ENCODE results near the gene ATP5MC3.

ATP5MC3 gene

GRCh38 chr2:175135177-175135576 is 46.3 kb downstream of the ATP5MC3 start:
- DNase-seq (ENCODE audit: low read depth, low spot score) = no peak
- no peak overlapping the region for H3K4me3 ChIP-seq (ENCODE audit: low read length)

GRCh38 chr2:175131252-175131651 is 50.3 kb downstream of the ATP5MC3 start:
- no peak for DNase-seq (ENCODE audit: low read depth, low spot score)

GRCh38 chr2:175126661-175127060 is 54.8 kb downstream of the ATP5MC3 start:
- no peak for DNase-seq (ENCODE audit: low read depth, low spot score)

More at GRCh38 chr2:175131252-175131651, 50.3 kb downstream of the ATP5MC3 start:
- no peak overlapping the region for H3K4me3 ChIP-seq (ENCODE audit: low read length)

More at GRCh38 chr2:175126661-175127060, 54.8 kb downstream of the ATP5MC3 start:
- H3K4me3 ChIP-seq (ENCODE audit: low read length) = no peak overlapping the region
